Heart right ventricle (tissue), 16 donors: ENCODE results near the gene CTSL. TPM values are rescaled to one million over a fixed set of nuclear protein-coding genes. Genes with fewer than 3 reads are reported as not detected.
A peak's percentile ranks its signal among the peaks of the same experiment; 100 is the strongest.

Experiments used
- ATAC-seq, 8 donors: fragments of 200-7000 bp; cut with Tn5 transposase; one replicate each; pipeline ENCODE4 v1.9.1; 2020; ENCODE audit warnings: mild to moderate bottlenecking in 8 of 8, moderate library complexity in 8 of 8, moderate number of reproducible peaks in 1 of 8
- DNase-seq, 2 donors: peaks; one replicate each; pipeline ENCODE4 v3.0.0-alpha.2; 2020
- H3K27ac ChIP-seq, 10 donors: fragments of 200-600 bp; sonication (generic) in 2 of 10; one replicate each; pipeline versions ENCODE4 v1.5.0 to v1.8.0; 2020 to 2022; ENCODE audit warnings: mild to moderate bottlenecking in 3 of 10
- H3K27me3 ChIP-seq, 7 donors: fragments of 200-600 bp; one replicate each; pipeline ENCODE4 v1.8.0; 2021 to 2022; ENCODE audit warnings: mild to moderate bottlenecking in 2 of 7
- H3K36me3 ChIP-seq, 9 donors: fragments of 200-600 bp; sonication (generic) in 1 of 9; one replicate each; pipeline versions ENCODE4 v1.5.0 to v1.8.0; 2020 to 2022; ENCODE audit warnings: mild to moderate bottlenecking in 2 of 9
- H3K4me1 ChIP-seq, 9 donors: fragments of 200-600 bp; sonication (generic) in 1 of 9; one replicate each; pipeline versions ENCODE4 v1.5.0 to v1.8.0; 2020 to 2022; ENCODE audit warnings: mild to moderate bottlenecking in 4 of 9
- H3K4me3 ChIP-seq, 10 donors: fragments of 200-600 bp; sonication (generic) in 2 of 10; one replicate each; pipeline versions ENCODE4 v1.5.0 to v1.8.0; 2020 to 2022; ENCODE audit warnings: mild to moderate bottlenecking in 7 of 10, moderate library complexity in 2 of 10
- H3K9me3 ChIP-seq, 11 donors: fragments of 200-600 bp in 10 of 11; sonication (generic) in 2 of 11; one replicate each; pipeline versions ENCODE4 v1.5.0 to v1.8.0; 2013 to 2022; ENCODE audit warnings: mild to moderate bottlenecking in 2 of 11, control low read depth in 1 of 11, moderate library complexity in 1 of 11
- CTCF ChIP-seq, 9 donors: fragments of 200-600 bp; sonication (generic) in 2 of 9; IDR thresholded peaks; one replicate each; pipeline versions ENCODE4 v1.5.0 to v1.8.0; 2021 to 2022; ENCODE audit warnings: antibody characterized with exemption in 9 of 9, mild to moderate bottlenecking in 5 of 9, moderate library complexity in 1 of 9
- WGBS, 2 donors: extraction: QIAGEN DNeasy Blood & Tissue Kit; methylation state at CpG; one replicate each; pipeline ENCODE4 v1.1.7; 2013; ENCODE audit warnings: inconsistent platforms in 1 of 2; 5-methylcytosine and 5-hydroxymethylcytosine counted together
- intact Hi-C, 10 donors: fragments of 100-400 bp; cut with DNase I; formaldehyde crosslinking; loops; one replicate each; pipeline versions ENCODE4 v1.11.1 to v1.14.2; 2022
- long read RNA-seq, 3 donors: library from polyadenylated mRNA; unstranded; transcript quantifications; one replicate each; pipeline ENCODE4 v2.0.0, GENCODE V29; 2020 to 2021
- polyA plus RNA-seq, 2 donors: library from polyadenylated mRNA; stranded (reverse); fragments of 200-250 nt; gene quantifications; one replicate each; pipeline ENCODE4 v1.2.3, GENCODE V29; 2013
- total RNA-seq, 10 donors: library from RNA; stranded (reverse); fragmentation: NEBNext Ultra II Directional in 3 of 10; extraction: Animal tissue kit (Norgen Biotek cat#: 25700) in 3 of 10; gene quantifications; one replicate each; pipeline versions ENCODE4 v1.2.1 to v1.2.4, GENCODE V29; 2021 to 2023
- donor health status: Arrhythmogenic right ventricular cardiomyopathy.
- donor health status: ischemic (EF 13 %, LVEDD 7.1; RV severe dilation, severe dysfunction).
- donor health status: healthy with polysubstance abuse.
- donor health status: DM: no; HTN: yes; CAD: no.
- donor health status: DM: no; HTN: no; CAD: no.
- donor health status: ischemic (EF 25% LVEDD 6.9; RV normal size, moderate dysfunction).
- donor health status: ischemic (EF 25% LVEDD 5.7; RV mildly dilated, moderate dysfunction).
- donor health status: healthy.
- donor health status: DM: yes; HTN: yes; CAD: no.
- donor health status: Ischemic cardiomyopathy.
- donor health status: ischemic (EF 35%, LVEDD 5.7; RV mildly dilated, moderate dysfunction).
- donor health status: nonischemic (EF 11% LVEDD 7.7; RV severe dilation, severe dysfunction).
- donor health status: DM: yes; HTN: yes; CAD: no.
- donor health status: PGD.
- donor health status: ischemic (EF 29% LVEDD 5.4; RV normal size, mild dysfunction).
- donor health status: nonischemic (EF 23%, LVEDD 6.1; RV moderate dilation, normal function).

Gene CTSL
- 100 to 1,000 TPM; 109 to 189 (median 134) TPM for total RNA-seq
- polyA plus RNA-seq: 100 to 1,000 TPM in 1 of 2 donors, 10 to 100 TPM in 1; 75.8 to 150 TPM
- long read RNA-seq, donor 1, transcript CTSL-203 (8 exons, 2,177 nt): major isoform, 62 of 114 reads
- long read RNA-seq, donor 1, transcript CTSL-201 (8 exons, 1,436 nt): minor isoform, 29 of 114 reads
- long read RNA-seq, donor 1, partial matches to known transcripts: 3 of 114 reads
- long read RNA-seq, donor 1, other reads (novel, unspliced or antisense): 20 of 114 reads
- long read RNA-seq, donor 2, transcript CTSL-203 (8 exons, 2,177 nt): major isoform, 81 of 157 reads
- long read RNA-seq, donor 2, transcript CTSL-201 (8 exons, 1,436 nt): minor isoform, 39 of 157 reads
- long read RNA-seq, donor 2, partial matches to known transcripts: 4 of 157 reads
- long read RNA-seq, donor 2, other reads (novel, unspliced or antisense): 33 of 157 reads
- long read RNA-seq, donor 3, transcript CTSL-201 (8 exons, 1,436 nt): minor isoform, 77 of 322 reads
- long read RNA-seq, donor 3, transcript CTSL-203 (8 exons, 2,177 nt): major isoform, 199 of 322 reads
- long read RNA-seq, donor 3, partial matches to known transcripts: 6 of 322 reads
- long read RNA-seq, donor 3, other reads (novel, unspliced or antisense): 40 of 322 reads

GRCh38 chr9:87725900-87726709 lies at the start of gene CTSL:
TSS of gene CTSL (plus strand) at chr9:87726119. CDS start at chr9:87727604, 1,485 bp downstream.
- peak within 1 kb of the TSS; percentile 84 to 99 (median 96) for H3K27ac ChIP-seq
- no peaks in the 10 kb centered on the region for H3K9me3 ChIP-seq
- peaks cover 0 to 14% (median 0%) of the 10 kb centered on the region in 7 donors for H3K27me3 ChIP-seq
- WGBS, 2 donors: 0% methylated on average over 61 to 67 of the region's 67 CpGs
- peak; percentile 93 to 95 for DNase-seq
- peak within 1 kb of the TSS; percentile 45 to 92 (median 76) for H3K4me3 ChIP-seq
- peak in 5 of 9 donors; percentile 17 to 50 (median 39) for TF ChIP-seq CTCF (IDR thresholded peaks at IDR 0.05)
- H3K36me3 ChIP-seq: peaks cover 0 to 40% (median 26%) of the 10 kb centered on the region in 9 donors
- peaks cover 3 to 73% (median 26%) of the 10 kb centered on the region in 9 donors for H3K4me1 ChIP-seq
- intact Hi-C loops: loop anchor here in 1 of 10 donors (10.0 kb wide), 1 partner anchor 69 kb away; no protein-coding TSS in a partner anchor
- ATAC-seq: peak; percentile 96 to 98 (median 98)

DNA sequence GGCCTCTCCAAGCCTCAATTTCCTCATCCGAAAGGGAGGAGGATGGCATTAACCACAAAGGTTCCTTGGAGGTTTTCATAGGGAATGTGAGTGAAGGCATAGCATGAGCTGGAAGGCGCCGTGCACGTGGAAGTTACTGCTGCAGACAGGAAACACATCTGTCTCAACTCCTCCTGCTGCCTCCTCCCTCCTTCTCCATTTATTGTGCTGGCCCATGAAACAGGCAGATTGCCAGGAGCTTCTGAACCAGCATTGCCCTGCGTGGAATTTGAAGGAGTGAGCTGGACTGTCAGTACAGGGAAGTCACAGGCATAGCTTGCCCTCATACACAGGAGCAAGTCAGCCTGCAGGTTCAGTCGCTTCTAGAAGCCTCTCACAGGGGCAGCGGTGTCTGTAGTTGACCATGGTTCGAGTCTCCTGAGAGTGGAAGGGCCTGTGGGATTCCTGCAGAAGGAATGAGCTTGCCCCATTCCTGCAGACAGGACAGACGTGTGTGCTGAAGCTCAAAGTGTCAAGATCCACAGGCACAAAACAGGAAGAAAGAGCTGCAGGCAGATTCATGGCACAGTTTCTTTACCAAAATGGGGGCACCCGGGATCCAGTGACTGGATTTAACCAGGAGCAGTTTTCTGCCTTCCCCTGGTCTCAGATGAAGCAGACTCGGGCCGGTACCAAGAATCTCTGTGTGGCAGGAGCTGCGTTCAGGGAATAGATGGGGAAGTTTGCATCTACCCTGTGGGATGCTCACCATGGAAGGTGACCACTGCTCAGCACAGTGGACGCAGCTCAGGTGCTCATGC lies 48.7 kb upstream of the CTSL start:
- peak in 1 of 2 donors; percentile 48 for DNase-seq
- intact Hi-C loops: loop anchor here in 5 of 10 donors (5.0 to 10.0 kb wide), 4 partner anchors 135 to 1262 kb away; no protein-coding TSS in a partner anchor
- Histone ChIP-seq H3K27me3 (peaks cover 0 to 6% (median 0%) of the 10 kb centered on the region in 7 donors), H3K9me3 (no peaks in the 10 kb centered on the region), H3K36me3 (peaks cover 0 to 9% (median 0%) of the 10 kb centered on the region in 9 donors), H3K4me3 (no peak overlapping the region), H3K4me1 (peaks cover 0 to 7% (median 0%) of the 10 kb centered on the region in 9 donors), H3K27ac (no peak overlapping the region)
- peak in 7 of 8 donors; percentile 32 to 78 (median 50) for ATAC-seq
- TF ChIP-seq CTCF (IDR thresholded peaks at IDR 0.05): no peak
- WGBS, 2 donors: 63 to 69% methylated on average over 14 of the region's 14 CpGs

DNA sequence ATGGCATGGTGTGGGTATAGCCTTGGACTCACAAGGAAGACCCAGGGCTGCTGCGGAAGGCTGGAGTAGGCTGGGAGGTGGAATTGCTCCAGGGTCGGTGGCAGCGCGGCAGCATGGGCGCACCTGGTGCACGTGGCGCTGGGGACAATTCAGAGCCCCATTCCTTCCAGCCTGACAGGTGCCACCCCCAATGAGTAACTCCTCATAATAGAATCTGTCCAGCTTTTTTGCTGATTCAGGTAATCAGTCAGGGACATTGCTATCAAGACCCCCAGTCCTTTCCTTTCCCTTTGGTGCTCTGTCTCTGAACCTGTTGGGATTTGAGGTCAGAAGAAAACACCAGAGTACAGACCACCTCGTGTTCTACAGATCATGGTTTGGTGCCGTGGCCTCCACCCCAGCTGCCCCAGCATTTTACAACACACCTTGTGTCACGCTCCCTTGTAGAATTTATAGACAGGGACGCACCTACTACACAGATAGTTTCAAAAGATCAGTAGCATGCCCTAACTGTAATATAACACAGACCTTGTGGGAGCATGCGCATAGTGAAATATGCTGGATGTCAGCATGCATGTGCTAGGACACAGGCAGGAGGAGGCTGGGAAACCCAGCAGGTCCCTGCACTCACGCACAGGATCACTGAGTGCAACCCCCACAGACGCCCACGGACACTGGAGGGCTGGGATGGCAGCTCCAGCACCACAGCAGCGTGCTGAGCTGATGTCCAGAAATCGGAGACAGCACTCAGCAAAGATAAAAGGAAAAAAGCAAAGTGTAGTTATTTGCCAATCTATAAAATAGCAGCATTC lies 47.9 kb upstream of the CTSL start:
- Histone ChIP-seq H3K4me1 (peaks cover 0 to 7% (median 0%) of the 10 kb centered on the region in 9 donors), H3K27ac (no peak overlapping the region), H3K9me3 (no peaks in the 10 kb centered on the region), H3K4me3 (no peak overlapping the region), H3K27me3 (no peaks in the 10 kb centered on the region), H3K36me3 (peaks cover 0 to 14% (median 0%) of the 10 kb centered on the region in 9 donors)
- no peak for DNase-seq
- WGBS, 2 donors: 89 to 90% methylated on average over 17 of the region's 17 CpGs
- peak in 1 of 8 donors; percentile 13 for ATAC-seq
- intact Hi-C loops: loop anchor here in 6 of 10 donors (1.0 to 10.0 kb wide), 6 partner anchors 134 to 1263 kb away; no protein-coding TSS in a partner anchor
- no peak for TF ChIP-seq CTCF (IDR thresholded peaks at IDR 0.05)
